ENCODE data around the gene NCAPG2. TPM values are rescaled to one million over a fixed set of nuclear protein-coding genes. Genes with fewer than 3 reads are reported as not detected.

The NCAPG2 gene
- total RNA-seq, 6 experiments from 2014 or later = 2.7 to 4.8 (median 4.2) TPM

- DNase-seq = no peak
Observed at GRCh38 chr7:158648168-158648567, 56.4 kb downstream of the NCAPG2 start.

GRCh38 chr7:158647475-158647792 is 57.2 kb downstream of the NCAPG2 start:
- DNase-seq = no peak
- H3K36me3 ChIP-seq = no peaks in the 10 kb centered on the region
- peaks cover 0 to 4% (median 0%) of the 10 kb centered on the region in 4 donors for H3K4me1 ChIP-seq
- no peak overlapping the region for H3K4me3 ChIP-seq
- no peak for ATAC-seq
- no peaks in the 10 kb centered on the region for H3K9me3 ChIP-seq
- 100% methylated on average over 2 of the region's 2 CpGs for WGBS (ENCODE audit: insufficient coverage, low coverage, low lambda C conversion rate, missing lambda C conversion rate)
- no peak overlapping the region for H3K27ac ChIP-seq
- intact Hi-C loops (cut with DNase I) = no loop called here
- no peak for TF ChIP-seq CTCF (IDR thresholded peaks at IDR 0.05)
- no peak for TF ChIP-seq POLR2A (IDR thresholded peaks at IDR 0.05)
- no peaks in the 10 kb centered on the region for H3K27me3 ChIP-seq

More at GRCh38 chr7:158648168-158648567, 56.4 kb downstream of the NCAPG2 start:
- 92% methylated on average over 2 of the region's 7 CpGs for WGBS (ENCODE audit: insufficient coverage, low coverage, low lambda C conversion rate, missing lambda C conversion rate)
- peaks cover 0 to 4% (median 0%) of the 10 kb centered on the region in 4 donors for H3K4me1 ChIP-seq
- no peak for TF ChIP-seq POLR2A (IDR thresholded peaks at IDR 0.05)
- no peak for TF ChIP-seq CTCF (IDR thresholded peaks at IDR 0.05)
- no peak for ATAC-seq
- no peak overlapping the region for H3K4me3 ChIP-seq
- no peaks in the 10 kb centered on the region for H3K36me3 ChIP-seq
- intact Hi-C loops (cut with DNase I) = no loop called here
- no peak overlapping the region for H3K27ac ChIP-seq
- H3K9me3 ChIP-seq = no peaks in the 10 kb centered on the region
- H3K27me3 ChIP-seq = no peaks in the 10 kb centered on the region

GRCh38 chr7:158646766-158647474 is 57.7 kb downstream of the NCAPG2 start:
- H3K4me3 ChIP-seq = no peak overlapping the region
- no peaks in the 10 kb centered on the region for H3K36me3 ChIP-seq
- intact Hi-C loops (cut with DNase I) = no loop called here
- no peaks in the 10 kb centered on the region for H3K27me3 ChIP-seq
- H3K4me1 ChIP-seq = peaks cover 0 to 4% (median 0%) of the 10 kb centered on the region in 4 donors
- WGBS (ENCODE audit: insufficient coverage, low coverage, low lambda C conversion rate, missing lambda C conversion rate) = 58% methylated on average over 4 of the region's 7 CpGs
- no peak for DNase-seq
- no peaks in the 10 kb centered on the region for H3K9me3 ChIP-seq
- H3K27ac ChIP-seq = no peak overlapping the region
- no peak for TF ChIP-seq POLR2A (IDR thresholded peaks at IDR 0.05)
- peak; percentile 14 to 41 (median 24) for TF ChIP-seq CTCF (IDR thresholded peaks at IDR 0.05)
- peak in 2 of 4 donors; percentile 18 to 24 for ATAC-seq

- Histone ChIP-seq H3K4me1 (peaks cover 0 to 4% (median 0%) of the 10 kb centered on the region in 4 donors), H3K4me3 (no peak overlapping the region), H3K27me3 (no peaks in the 10 kb centered on the region), H3K9me3 (no peaks in the 10 kb centered on the region), H3K36me3 (no peaks in the 10 kb centered on the region), H3K27ac (no peak overlapping the region)
- ATAC-seq = no peak
- intact Hi-C loops (cut with DNase I) = no loop called here
- 93% methylated on average over 4 of the region's 4 CpGs for WGBS (ENCODE audit: insufficient coverage, low coverage, low lambda C conversion rate, missing lambda C conversion rate)
- TF ChIP-seq POLR2A (IDR thresholded peaks at IDR 0.05) (no peak), CTCF (IDR thresholded peaks at IDR 0.05) (no peak)
- no peak for DNase-seq
Observed at GRCh38 chr7:158645842-158646241, 58.8 kb downstream of the NCAPG2 start.
